Measurements from ENCODE around the gene ERC2.
"Not testable (repeated sequence)": the region's sequence is repeated elsewhere in the genome, so short reads cannot be mapped to it uniquely, and the experiment has no call there.

Gene ERC2

GRCh38 chr3:55525436-55525835 is 942.8 kb downstream of the ERC2 start:
- DNase-seq (ENCODE audit: low read depth in 2 of 2) = no peak

- no peak for DNase-seq (ENCODE audit: low read depth in 2 of 2)
Observed at GRCh38 chr3:55524565-55525244, 943.6 kb downstream of the ERC2 start.

DNA sequence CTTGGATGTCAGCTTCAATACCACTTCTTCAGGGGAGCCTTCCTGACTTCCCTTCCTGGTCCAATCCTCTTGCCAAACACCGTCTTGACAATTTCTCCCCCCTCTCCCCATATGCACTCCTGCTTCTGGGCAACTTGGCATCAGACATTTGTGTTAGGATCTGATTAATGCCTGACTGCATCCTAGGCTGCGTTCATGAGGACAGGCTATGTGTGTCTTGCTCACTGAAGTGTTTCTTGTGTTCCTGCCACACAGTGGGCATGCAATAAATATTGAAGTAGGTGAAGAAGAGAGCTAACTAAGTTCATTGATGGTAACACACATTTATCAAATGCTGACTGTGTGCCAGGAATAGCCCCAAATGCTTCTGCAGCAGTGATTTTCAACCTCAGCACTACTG is 944.8 kb downstream of the ERC2 start:
- DNase-seq (ENCODE audit: low read depth in 2 of 2) = no peak

- DNase-seq (ENCODE audit: low read depth in 2 of 2) = no peak
Observed at GRCh38 chr3:55521738-55522421, 946.4 kb downstream of the ERC2 start.

DNA sequence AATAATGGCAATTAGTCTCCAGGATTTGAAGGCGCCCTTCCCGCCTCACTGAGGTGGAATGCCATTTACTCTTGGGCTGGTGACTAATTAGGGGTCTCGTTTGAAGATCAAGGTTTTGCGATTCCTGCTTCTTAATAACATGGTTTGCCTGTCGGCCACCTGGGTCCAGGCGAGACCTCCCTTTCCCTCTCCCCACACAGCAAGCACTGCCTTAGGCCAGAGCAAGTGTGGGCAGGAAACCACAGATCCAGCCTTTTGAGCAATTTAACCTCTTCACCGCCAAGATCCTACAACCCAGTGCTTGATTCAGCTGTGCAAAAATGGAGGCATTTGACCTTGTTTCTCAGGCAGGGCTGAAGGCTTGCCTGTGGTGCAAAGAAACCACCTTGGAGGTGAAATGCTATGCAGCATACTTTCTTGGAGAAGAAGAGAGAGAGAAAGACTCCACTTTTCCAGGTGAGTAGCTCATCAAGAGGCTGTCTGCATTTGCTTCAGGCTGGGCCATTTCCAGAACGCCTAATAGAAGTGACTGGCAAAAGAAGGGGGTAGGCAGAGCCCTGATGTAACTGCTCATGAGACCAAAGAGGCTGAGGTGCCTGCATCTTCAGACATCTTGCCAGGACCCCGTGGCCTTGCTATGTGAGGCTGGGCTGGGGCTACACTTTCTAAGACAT is 947.1 kb downstream of the ERC2 start:
- no peak for DNase-seq (ENCODE audit: low read depth in 2 of 2)

- no peak for DNase-seq (ENCODE audit: low read depth in 2 of 2)
Observed at GRCh38 chr3:55519019-55519418, 949.2 kb downstream of the ERC2 start.

- no peak for DNase-seq (ENCODE audit: low read depth in 2 of 2)
Observed at GRCh38 chr3:55518451-55518850, 949.8 kb downstream of the ERC2 start.

DNA sequence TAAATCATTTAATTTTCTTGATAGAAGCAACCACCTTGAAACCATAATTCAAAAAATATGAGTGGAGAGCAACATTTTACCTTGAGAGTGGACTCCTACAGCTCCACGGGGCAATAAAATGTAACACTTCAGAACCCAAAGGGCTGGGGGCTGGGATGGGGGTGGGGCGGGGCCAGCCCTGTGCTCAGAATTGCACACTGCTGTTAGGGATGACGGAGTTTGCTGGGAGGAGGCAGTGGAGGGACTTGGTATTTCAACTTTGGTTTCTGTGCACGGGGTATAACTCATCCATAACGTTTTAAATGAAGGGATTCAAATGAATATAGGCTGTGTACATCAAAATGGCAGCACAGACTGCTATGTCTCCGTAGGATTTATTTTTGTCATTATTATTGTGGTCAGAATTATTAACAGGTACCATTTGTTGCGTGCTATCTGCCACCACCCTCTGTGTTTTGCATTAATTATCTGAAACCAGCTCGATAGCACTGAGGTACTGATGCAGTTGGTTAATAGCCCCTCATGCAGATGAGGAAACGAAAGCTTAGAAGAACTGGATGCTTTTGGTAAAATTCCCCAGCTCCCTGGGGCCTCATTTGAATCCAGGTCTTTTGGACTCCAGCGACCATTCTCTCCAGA is 951.8 kb downstream of the ERC2 start:
- DNase-seq (ENCODE audit: low read depth in 2 of 2) = no peak

DNA sequence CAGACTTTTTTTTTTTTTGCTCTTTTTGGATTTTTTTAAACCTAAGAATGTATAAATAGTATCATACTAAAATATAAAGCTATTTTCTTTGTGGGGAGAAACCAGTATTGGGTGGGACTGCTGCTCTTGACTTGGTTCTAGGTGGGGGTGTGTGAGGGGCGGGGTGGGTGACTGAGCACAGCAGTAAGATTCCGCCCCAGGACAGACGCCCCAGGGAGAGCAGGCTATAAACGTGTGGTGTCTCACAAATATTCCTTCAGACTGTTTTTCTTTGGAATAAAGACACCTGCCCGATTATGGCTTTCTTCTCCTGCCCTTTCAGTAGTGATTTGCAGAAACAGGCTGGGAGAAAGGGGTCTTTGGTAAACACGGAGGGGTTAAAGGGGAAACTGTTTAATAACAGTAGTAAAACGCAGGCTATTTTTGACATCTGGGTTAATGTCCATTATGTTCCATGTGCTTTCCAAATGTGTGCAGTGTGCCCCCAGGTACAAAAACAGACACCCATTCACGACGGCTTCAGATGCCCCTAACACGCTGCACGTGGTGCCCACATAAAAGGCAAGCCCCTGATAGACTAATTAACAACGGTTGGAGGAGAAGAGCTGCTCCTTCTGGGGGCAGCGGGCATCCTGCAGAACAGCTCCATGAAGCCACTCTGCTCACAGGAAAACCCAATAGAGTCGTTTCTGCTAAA is 952.6 kb downstream of the ERC2 start:
- no peak for DNase-seq (ENCODE audit: low read depth in 2 of 2)

GRCh38 chr3:55514962-55515361 is 953.3 kb downstream of the ERC2 start:
- no peak for DNase-seq (ENCODE audit: low read depth in 2 of 2)

GRCh38 chr3:55512571-55513343 is 955.5 kb downstream of the ERC2 start:
- no peak for DNase-seq (ENCODE audit: low read depth in 2 of 2)

DNA sequence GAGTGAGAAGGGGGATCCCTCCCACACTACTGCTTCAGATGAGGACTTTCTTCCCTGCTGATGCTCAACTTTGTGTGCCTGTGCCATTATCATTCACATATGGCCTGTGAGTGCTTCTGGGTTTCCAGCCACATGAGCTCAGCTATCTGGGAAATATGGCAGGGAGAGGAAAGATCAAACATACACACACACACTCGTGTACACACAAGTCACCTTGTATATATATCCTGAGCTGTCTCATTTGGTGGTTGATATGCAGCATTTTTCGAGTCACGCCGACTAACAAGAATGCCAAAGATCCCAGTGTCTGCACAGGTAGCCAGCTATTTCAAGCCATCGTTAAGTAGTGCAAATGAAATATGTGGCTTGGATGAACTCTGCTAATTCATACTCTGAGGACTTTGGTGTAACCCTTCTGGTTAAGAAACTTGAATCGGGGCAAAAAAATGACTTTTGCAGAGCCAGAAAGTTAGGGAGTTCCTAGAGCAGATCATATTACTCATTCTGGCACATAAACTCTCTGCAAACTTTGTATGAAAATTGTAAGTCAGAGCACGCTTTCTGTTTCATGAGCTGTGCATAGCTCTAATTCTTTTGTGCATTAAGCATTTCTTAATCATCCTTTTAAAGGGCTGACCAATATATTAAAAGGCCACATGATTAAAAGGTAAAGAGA is 956.2 kb downstream of the ERC2 start:
- no peak for DNase-seq (ENCODE audit: low read depth in 2 of 2)

- no peak for DNase-seq (ENCODE audit: low read depth in 2 of 2)
Observed at GRCh38 chr3:55508335-55508734, 959.9 kb downstream of the ERC2 start.

DNA sequence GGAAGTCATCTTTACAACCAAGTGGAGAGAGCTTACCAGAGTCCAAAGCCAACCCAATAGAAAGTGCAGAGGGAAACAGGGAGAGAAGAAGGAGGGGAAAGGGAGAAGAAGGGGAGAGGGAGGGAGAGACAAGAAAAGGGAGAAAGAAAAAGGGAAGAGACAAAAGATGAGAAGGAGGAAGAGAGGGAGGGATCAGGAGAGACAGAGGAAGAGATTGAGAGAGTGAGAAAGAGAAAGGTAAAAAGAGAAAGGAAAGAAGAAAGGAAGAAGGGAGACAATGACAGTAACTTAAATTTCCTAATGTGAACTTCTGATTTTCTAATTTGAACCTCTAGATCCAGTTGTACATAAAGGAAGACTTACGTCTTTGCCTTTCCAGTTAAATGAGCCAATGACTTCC is 960.5 kb downstream of the ERC2 start:
- no peak for DNase-seq (ENCODE audit: low read depth in 2 of 2)

DNA sequence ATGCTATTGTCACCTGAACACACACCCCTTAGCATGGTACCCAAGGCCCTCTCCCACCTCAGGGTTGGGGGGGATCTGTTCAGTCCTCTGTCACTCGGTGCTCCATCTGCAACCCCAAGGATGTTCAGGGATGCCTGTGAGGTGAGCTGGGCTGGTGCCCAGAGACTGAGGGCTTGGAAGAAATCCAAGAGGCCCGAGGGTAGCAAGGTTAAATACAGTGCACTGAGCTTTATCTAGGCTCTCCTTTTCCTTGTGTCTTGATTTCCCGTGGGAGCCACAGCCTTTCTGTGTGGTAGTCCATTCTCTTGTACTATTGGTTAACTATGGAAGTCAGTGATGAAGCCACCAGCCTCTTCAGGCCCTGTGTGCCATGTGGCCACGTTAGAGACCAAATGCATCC is 962.5 kb downstream of the ERC2 start:
- DNase-seq (ENCODE audit: low read depth in 2 of 2) = no peak

GRCh38 chr3:55505102-55505501 is 963.2 kb downstream of the ERC2 start:
- not testable (repeated sequence) for DNase-seq (ENCODE audit: low read depth in 2 of 2)

GRCh38 chr3:55501905-55502304 is 966.4 kb downstream of the ERC2 start:
- no peak for DNase-seq (ENCODE audit: low read depth in 2 of 2)

GRCh38 chr3:55500555-55501330 is 967.5 kb downstream of the ERC2 start:
- no peak for DNase-seq (ENCODE audit: low read depth in 2 of 2)

GRCh38 chr3:55498520-55498919 is 969.7 kb downstream of the ERC2 start:
- no peak for DNase-seq (ENCODE audit: low read depth in 2 of 2)

DNA sequence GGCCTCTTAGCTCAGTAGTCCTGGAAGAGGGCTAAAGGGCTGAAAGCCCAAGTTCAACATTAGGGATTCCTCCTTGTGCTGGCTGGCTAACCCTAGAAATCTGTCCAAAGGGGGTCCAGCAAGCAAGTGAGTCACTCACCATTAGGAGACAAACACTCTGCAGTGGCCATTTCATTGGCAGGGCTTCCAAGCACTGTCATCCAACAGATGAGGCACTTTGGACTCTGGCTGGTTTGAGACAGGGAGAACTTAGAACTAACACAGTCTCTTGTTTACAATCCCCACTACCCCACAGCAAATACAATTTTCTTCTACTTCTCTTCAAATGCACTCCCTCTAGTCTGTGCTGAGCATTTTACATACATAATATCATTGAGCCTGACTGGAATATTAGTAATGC is 971.0 kb downstream of the ERC2 start:
- no peak for DNase-seq (ENCODE audit: low read depth in 2 of 2)

Data from stimulated activated CD4-positive, alpha-beta T cell treated with anti-CD3 and anti-CD28 coated beads, Interleukin-1b, Interleukin-23, amount 100 ng/mL, for 4 hours (primary cell).